CD4-positive, CD25-positive, alpha-beta regulatory T cell (primary cell): Measurements from ENCODE around the gene BOC. TPM values are rescaled to one million over a fixed set of nuclear protein-coding genes. Genes with fewer than 3 reads are reported as not detected.
A peak's percentile ranks its signal among the peaks of the same experiment; 100 is the strongest.

ENCODE experiments used
- ATAC-seq, 2 donors: fragments of 150-1000 bp; cut with Tn5 transposase; one replicate each; pipeline ENCODE4 v1.10.0; 2021; ENCODE audit warnings: low read depth in 2 of 2, moderate number of reproducible peaks in 2 of 2, moderate library complexity in 1 of 2
- DNase-seq, 3 donors: peaks; one replicate each; pipeline versions ENCODE4 v3.0.0 to v3.0.0-alpha.2; 2012 to 2022; ENCODE audit warnings: mixed read lengths in 1 of 3
- H3K27ac ChIP-seq: one replicate; pipeline ENCODE4 v1.7.0; 2013; ENCODE audit warnings: mild to moderate bottlenecking, low read length; ENCODE audit not compliant: insufficient read depth, poor library complexity, severe bottlenecking
- H3K27me3 ChIP-seq: one replicate; pipeline ENCODE4 v1.7.0; 2013; ENCODE audit warnings: low read length; ENCODE audit not compliant: control insufficient read depth, insufficient read depth
- H3K36me3 ChIP-seq: one replicate; pipeline ENCODE4 v1.7.0; 2013; ENCODE audit warnings: mild to moderate bottlenecking, low read length, moderate library complexity; ENCODE audit not compliant: control insufficient read depth, insufficient read depth
- H3K4me1 ChIP-seq: 2 replicates; pipeline ENCODE4 v1.7.0; 2013; ENCODE audit warnings: mild to moderate bottlenecking, low read length; ENCODE audit not compliant: insufficient read depth, control insufficient read depth, poor library complexity, severe bottlenecking
- H3K4me3 ChIP-seq: one replicate; pipeline ENCODE4 v1.7.0; 2013; ENCODE audit warnings: low read depth, mild to moderate bottlenecking, low read length, moderate library complexity
- H3K9me3 ChIP-seq, 2 experiments: 1 replicate in 1 of 2; 2 replicates in 1 of 2; pipeline ENCODE4 v1.7.0; 2013; ENCODE audit warnings: low read length in 2 of 2, mild to moderate bottlenecking in 1 of 2, moderate library complexity in 1 of 2; ENCODE audit not compliant: control insufficient read depth in 2 of 2
- H3K27ac Mint-ChIP-seq, 3 donors: one replicate each; pipeline ENCODE4 v1.8.0; 2020 to 2022; ENCODE audit warnings: mild to moderate bottlenecking in 3 of 3, mixed read lengths in 3 of 3, moderate library complexity in 2 of 3
- H3K27me3 Mint-ChIP-seq: one replicate; pipeline ENCODE4 v1.8.0; 2022; ENCODE audit warnings: mild to moderate bottlenecking, mixed read lengths
- H3K36me3 Mint-ChIP-seq: one replicate; pipeline ENCODE4 v1.8.0; 2020; ENCODE audit warnings: mixed read lengths
- H3K4me1 Mint-ChIP-seq, 4 donors: one replicate each; pipeline ENCODE4 v1.8.0; 2020 to 2022; ENCODE audit warnings: mixed read lengths in 4 of 4, mild to moderate bottlenecking in 1 of 4
- H3K4me3 Mint-ChIP-seq, 4 donors: one replicate each; pipeline ENCODE4 v1.8.0; 2020 to 2022; ENCODE audit warnings: mild to moderate bottlenecking in 4 of 4, mixed read lengths in 4 of 4, moderate library complexity in 3 of 4
- H3K9me3 Mint-ChIP-seq, 7 donors: one replicate each; pipeline ENCODE4 v1.8.0; 2020 to 2022; ENCODE audit warnings: mixed read lengths in 7 of 7, mild to moderate bottlenecking in 3 of 7, moderate library complexity in 2 of 7
- polyA plus RNA-seq, 4 donors: library from polyadenylated mRNA; unstranded; fragments of 300-500 nt; fragmentation: Illumina TruSeq; gene quantifications; one replicate each; pipeline ENCODE4 v1.2.3, GENCODE V29; 2021
- total RNA-seq: library from RNA; stranded (reverse); gene quantifications from one replicate; pipeline ENCODE4 v1.2.3, GENCODE V29; 2022

Gene BOC
- total and polyA plus RNA-seq, 5 donors from 2014 or later = not detected

DNA sequence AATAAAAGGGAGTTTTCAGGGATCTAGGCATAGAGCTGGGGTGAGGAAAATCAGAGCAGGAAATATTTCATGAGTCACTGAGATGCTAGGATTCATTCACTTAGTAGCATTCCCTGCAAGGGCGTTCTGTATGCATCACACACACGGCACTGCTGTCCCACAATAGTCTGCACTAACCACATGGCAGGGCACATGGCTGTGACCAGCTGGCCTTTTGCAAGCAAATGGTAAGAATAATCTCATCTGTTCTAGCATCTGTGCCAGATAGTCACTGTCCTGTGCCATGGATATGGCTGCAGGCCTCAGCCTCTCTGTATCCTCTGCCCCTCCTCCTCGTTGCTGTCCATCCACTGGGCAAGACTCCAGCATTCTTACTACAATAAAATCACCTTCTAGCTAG lies 37.8 kb downstream of the BOC start:
- H3K9me3 Mint-ChIP-seq = peaks cover 0 to 2% (median 0%) of the 10 kb centered on the region in 7 donors
- Histone ChIP-seq H3K9me3 (no peaks in the 10 kb centered on the region), H3K27me3 (peaks cover 10% of the 10 kb centered on the region), H3K4me3 (no peak overlapping the region), H3K36me3 (no peaks in the 10 kb centered on the region), H3K4me1 (no peaks in the 10 kb centered on the region), H3K27ac (no peak overlapping the region)
- DNase-seq (no peak), ATAC-seq (no peak)
- H3K27me3 Mint-ChIP-seq = peaks cover 14% of the 10 kb centered on the region
- H3K36me3 Mint-ChIP-seq = no peaks in the 10 kb centered on the region
- H3K4me1 Mint-ChIP-seq = no peaks in the 10 kb centered on the region
- no peak overlapping the region for H3K4me3 Mint-ChIP-seq
- peak overlapping the region in 1 of 3 donors; percentile 65 for H3K27ac Mint-ChIP-seq

DNA sequence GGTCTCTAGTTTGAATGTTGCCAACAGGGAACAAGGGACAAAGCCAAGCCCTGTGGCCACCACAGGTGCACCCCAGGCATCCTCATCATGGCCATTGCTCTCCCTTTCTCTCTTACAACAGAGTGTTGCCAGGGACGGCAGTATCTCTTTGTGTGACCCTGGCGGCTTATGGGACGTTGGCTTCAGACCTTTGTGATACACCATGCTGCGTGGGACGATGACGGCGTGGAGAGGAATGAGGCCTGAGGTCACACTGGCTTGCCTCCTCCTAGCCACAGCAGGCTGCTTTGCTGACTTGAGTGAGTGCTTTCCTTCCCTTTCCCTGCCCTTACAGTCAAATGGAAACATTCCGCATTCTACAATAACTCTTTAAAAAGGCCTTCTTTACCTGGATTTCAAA lies 38.2 kb downstream of the BOC start:
- H3K27me3 Mint-ChIP-seq = peaks cover 14% of the 10 kb centered on the region
- H3K4me1 ChIP-seq = no peaks in the 10 kb centered on the region
- peaks cover 0 to 2% (median 0%) of the 10 kb centered on the region in 7 donors for H3K9me3 Mint-ChIP-seq
- H3K4me1 Mint-ChIP-seq = no peaks in the 10 kb centered on the region
- no peaks in the 10 kb centered on the region for H3K36me3 ChIP-seq
- no peak overlapping the region for H3K27ac ChIP-seq
- no peak overlapping the region for H3K4me3 ChIP-seq
- ATAC-seq (no peak), DNase-seq (no peak)
- peaks cover 10% of the 10 kb centered on the region for H3K27me3 ChIP-seq
- no peaks in the 10 kb centered on the region for H3K9me3 ChIP-seq
- H3K36me3 Mint-ChIP-seq = no peaks in the 10 kb centered on the region
- H3K4me3 Mint-ChIP-seq = no peak overlapping the region
- H3K27ac Mint-ChIP-seq = peak overlapping the region in 1 of 3 donors; percentile 65

DNA sequence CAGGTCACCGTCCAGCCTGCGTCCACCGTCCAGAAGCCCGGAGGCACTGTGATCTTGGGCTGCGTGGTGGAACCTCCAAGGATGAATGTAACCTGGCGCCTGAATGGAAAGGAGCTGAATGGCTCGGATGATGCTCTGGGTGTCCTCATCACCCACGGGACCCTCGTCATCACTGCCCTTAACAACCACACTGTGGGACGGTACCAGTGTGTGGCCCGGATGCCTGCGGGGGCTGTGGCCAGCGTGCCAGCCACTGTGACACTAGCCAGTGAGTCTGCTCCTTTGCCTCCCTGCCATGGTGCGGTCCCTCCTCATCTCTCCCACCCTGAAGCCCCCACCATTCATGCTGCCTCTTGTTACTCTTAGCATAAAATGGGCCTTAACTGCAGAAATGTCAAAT lies 39.2 kb downstream of the BOC start:
- no peak overlapping the region for H3K27ac ChIP-seq
- H3K4me1 ChIP-seq = no peaks in the 10 kb centered on the region
- peaks cover 8% of the 10 kb centered on the region for H3K27me3 ChIP-seq
- no peaks in the 10 kb centered on the region for H3K36me3 ChIP-seq
- H3K4me3 ChIP-seq = no peak overlapping the region
- Mint-ChIP-seq H3K4me1 (no peaks in the 10 kb centered on the region), H3K27me3 (peaks cover 17% of the 10 kb centered on the region), H3K4me3 (no peak overlapping the region), H3K27ac (peak overlapping the region in 1 of 3 donors; percentile 44), H3K36me3 (no peaks in the 10 kb centered on the region), H3K9me3 (peaks cover 0 to 1% (median 0%) of the 10 kb centered on the region in 7 donors)
- DNase-seq (no peak), ATAC-seq (no peak)
- no peaks in the 10 kb centered on the region for H3K9me3 ChIP-seq

DNA sequence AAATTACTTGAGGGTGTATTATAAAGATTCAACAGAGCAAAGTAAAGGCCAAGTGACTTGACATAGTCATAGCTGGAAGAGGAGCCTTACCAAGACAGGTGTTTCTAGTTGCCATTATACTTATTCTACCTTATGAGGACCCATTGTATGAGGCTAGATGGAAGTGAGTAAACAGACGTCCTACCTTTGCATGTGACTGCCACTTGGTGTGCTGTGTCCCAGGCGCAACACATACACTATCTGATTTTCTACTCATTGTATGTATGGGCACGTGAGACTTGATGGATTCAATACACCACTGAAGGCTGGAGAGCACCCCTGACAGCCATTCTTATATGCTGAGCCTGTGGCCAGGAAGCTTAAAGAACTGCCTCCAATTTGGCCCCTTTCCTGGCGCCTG lies 40.5 kb downstream of the BOC start:
- Mint-ChIP-seq H3K27ac (no peak overlapping the region), H3K27me3 (peaks cover 13% of the 10 kb centered on the region), H3K9me3 (peaks cover 0 to 1% (median 0%) of the 10 kb centered on the region in 7 donors), H3K36me3 (no peaks in the 10 kb centered on the region), H3K4me3 (no peak overlapping the region), H3K4me1 (no peaks in the 10 kb centered on the region)
- DNase-seq (no peak), ATAC-seq (no peak)
- H3K4me3 ChIP-seq = no peak overlapping the region
- H3K27me3 ChIP-seq = peaks cover 8% of the 10 kb centered on the region
- H3K36me3 ChIP-seq = no peaks in the 10 kb centered on the region
- H3K27ac ChIP-seq = no peak overlapping the region
- no peaks in the 10 kb centered on the region for H3K4me1 ChIP-seq
- no peaks in the 10 kb centered on the region for H3K9me3 ChIP-seq

DNA sequence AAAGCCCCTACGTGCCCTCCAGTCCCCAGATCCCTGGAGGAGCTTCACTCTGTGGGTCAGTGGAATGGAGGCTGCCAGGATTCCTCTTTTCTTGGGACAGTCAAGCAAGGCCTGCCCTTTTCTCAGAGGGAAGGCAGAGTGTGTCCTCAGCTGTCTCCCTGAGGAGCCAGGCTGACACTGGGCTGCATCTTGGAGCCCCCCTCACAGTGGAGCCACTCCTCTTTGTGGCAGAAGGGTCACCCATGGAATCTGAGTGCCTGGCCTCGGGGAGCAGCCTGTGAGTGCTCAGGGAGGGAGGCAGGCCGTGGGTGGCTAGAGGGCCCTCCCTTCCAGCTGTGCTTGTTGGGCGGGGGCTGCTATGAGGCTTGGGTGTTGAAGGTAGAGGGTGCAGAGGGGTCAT lies 41.2 kb downstream of the BOC start:
- H3K4me1 ChIP-seq = no peaks in the 10 kb centered on the region
- no peak overlapping the region for H3K4me3 ChIP-seq
- H3K9me3 ChIP-seq = no peaks in the 10 kb centered on the region
- Mint-ChIP-seq H3K4me1 (no peaks in the 10 kb centered on the region), H3K9me3 (peaks cover 0 to 1% (median 0%) of the 10 kb centered on the region in 7 donors), H3K36me3 (no peaks in the 10 kb centered on the region), H3K4me3 (no peak overlapping the region), H3K27me3 (peaks cover 13% of the 10 kb centered on the region), H3K27ac (no peak overlapping the region)
- no peak overlapping the region for H3K27ac ChIP-seq
- no peaks in the 10 kb centered on the region for H3K36me3 ChIP-seq
- DNase-seq = no peak
- H3K27me3 ChIP-seq = peaks cover 8% of the 10 kb centered on the region
- ATAC-seq = no peak

DNA sequence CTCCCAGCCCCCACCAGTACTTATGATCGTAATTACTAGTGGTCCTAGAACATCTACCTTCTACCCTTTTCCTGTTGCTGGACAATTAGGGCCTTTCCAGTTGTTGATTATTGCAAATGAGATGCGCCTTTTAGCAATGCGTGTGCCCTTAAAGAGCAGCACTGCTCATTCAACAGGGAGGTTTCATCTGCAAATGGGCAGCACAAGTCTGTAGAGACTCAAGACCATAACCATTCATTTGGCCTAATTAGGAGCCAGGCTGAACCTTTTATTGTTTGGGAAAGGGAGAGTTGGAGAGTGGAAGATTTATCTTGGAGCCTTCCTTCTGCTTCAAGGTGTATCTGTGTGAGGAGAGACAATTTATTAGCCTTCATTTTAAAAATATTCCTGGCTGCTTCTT lies 42.3 kb downstream of the BOC start:
- no peak overlapping the region for H3K4me3 ChIP-seq
- H3K9me3 ChIP-seq = no peaks in the 10 kb centered on the region
- Mint-ChIP-seq H3K4me3 (no peak overlapping the region), H3K9me3 (peaks cover 0 to 3% (median 0%) of the 10 kb centered on the region in 7 donors), H3K27ac (no peak overlapping the region), H3K27me3 (peaks cover 9% of the 10 kb centered on the region), H3K36me3 (no peaks in the 10 kb centered on the region), H3K4me1 (no peaks in the 10 kb centered on the region)
- ATAC-seq (no peak), DNase-seq (no peak)
- H3K27ac ChIP-seq = no peak overlapping the region
- H3K4me1 ChIP-seq = no peaks in the 10 kb centered on the region
- peaks cover 4% of the 10 kb centered on the region for H3K27me3 ChIP-seq
- no peaks in the 10 kb centered on the region for H3K36me3 ChIP-seq

DNA sequence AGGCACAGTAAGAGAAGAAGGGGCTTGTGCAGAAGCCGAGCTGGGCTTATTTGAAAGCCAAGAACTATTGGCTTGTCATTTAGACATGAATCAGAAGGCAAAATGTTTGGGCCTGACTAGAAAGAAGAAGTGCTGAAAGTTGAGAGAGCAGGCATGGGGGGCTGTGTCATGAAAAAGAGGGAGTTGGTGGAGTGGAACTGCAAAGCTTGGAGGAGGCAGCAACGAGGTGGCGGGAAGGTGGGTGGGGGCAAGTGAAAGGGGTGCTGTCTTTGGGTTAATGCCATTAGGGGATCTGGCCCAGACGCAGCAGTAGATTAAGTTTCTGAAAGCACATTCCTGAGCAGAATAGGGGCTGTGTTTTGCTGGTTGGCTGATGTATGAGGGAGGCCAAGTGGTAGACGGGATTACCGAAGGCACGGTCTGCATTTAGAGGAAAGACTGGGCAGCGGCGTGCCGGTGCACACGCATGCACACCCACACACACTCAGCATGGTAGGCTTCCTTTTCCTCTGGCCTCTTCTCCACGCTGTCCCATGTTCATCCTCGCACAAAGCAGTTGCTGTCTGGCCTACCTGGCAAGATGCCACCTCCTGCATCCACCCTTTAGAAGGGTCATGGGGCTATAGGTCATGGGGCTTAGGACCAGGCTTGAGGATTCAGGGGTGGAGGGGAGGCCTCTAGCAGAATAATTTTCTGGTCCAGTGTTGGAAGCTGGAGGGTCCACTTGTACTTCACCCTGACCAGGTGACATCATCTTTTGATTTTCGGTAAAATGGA lies 43.0 kb downstream of the BOC start:
- H3K4me1 ChIP-seq = no peaks in the 10 kb centered on the region
- peaks cover 0 to 3% (median 0%) of the 10 kb centered on the region in 7 donors for H3K9me3 Mint-ChIP-seq

More for the DNA sequence above, 43.0 kb downstream of the BOC start:
- Histone ChIP-seq H3K27me3 (peaks cover 3% of the 10 kb centered on the region), H3K4me3 (no peak overlapping the region), H3K27ac (no peak overlapping the region), H3K36me3 (no peaks in the 10 kb centered on the region), H3K9me3 (no peaks in the 10 kb centered on the region)
- Mint-ChIP-seq H3K4me3 (no peak overlapping the region), H3K27ac (no peak overlapping the region), H3K36me3 (no peaks in the 10 kb centered on the region), H3K4me1 (no peaks in the 10 kb centered on the region), H3K27me3 (peaks cover 14% of the 10 kb centered on the region)
- no peak for ATAC-seq
- DNase-seq = no peak
